NCI-H460 (cell line): Measurements from ENCODE around the gene ABCB9. TPM values are rescaled to one million over a fixed set of nuclear protein-coding genes. Genes with fewer than 3 reads are reported as not detected.
A peak's percentile ranks its signal among the peaks of the same experiment; 100 is the strongest.
"Not testable (repeated sequence)": the region's sequence is repeated elsewhere in the genome, so short reads cannot be mapped to it uniquely, and the experiment has no call there.

ENCODE experiments used
- DNase-seq: peaks from one replicate; pipeline ENCODE4 v3.0.0-alpha.2; 2016; ENCODE audit warnings: low read depth; ENCODE audit errors: extremely low read depth
- total RNA-seq: library from RNA; depleted of rRNA; stranded (reverse); fragments of >200 nt; shearing (Covaris generic); gene quantifications from 2 replicates; pipeline ENCODE4 v1.2.3, GENCODE V29; 2014

The ABCB9 gene
- total RNA-seq, 1 experiment from 2014 or later = 3.9 TPM

- DNase-seq = no peak
These were observed 62.6 kb downstream of the ABCB9 start for GRCh38 chr12:122903693-122904034.

GRCh38 chr12:122902854-122903692 lies 63.2 kb downstream of the ABCB9 start:
- DNase-seq = no peak

- DNase-seq = no peak
These were observed 66.4 kb downstream of the ABCB9 start for GRCh38 chr12:122899887-122900286.

DNA sequence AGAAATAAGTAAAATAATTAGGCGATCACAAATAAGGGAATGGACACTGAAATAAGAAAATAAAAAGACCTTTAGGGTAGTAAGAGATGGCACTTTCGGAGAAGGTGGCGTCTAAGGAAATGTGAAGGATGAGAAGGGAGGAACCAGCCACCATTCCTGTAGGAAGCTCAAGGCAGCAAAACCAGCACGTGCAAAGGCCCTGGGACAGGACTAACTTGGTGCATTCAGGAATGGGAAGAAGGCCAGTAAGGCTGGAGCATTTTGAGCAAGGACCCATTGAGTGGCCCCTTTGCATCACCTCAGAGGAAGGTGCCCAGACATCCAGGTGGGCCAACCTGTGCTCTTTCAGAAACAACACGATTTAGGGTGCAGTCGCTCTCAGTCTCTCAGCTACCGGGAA lies 69.6 kb downstream of the ABCB9 start:
- DNase-seq = no peak

GRCh38 chr12:122895704-122896636 lies 70.3 kb downstream of the ABCB9 start, which contains the start of gene VPS37B:
Gene VPS37B, minus strand, starts transcription at chr12:122896124. Its CDS starts 62 bp downstream, at chr12:122896062.
- DNase-seq = peak; percentile 71

DNA sequence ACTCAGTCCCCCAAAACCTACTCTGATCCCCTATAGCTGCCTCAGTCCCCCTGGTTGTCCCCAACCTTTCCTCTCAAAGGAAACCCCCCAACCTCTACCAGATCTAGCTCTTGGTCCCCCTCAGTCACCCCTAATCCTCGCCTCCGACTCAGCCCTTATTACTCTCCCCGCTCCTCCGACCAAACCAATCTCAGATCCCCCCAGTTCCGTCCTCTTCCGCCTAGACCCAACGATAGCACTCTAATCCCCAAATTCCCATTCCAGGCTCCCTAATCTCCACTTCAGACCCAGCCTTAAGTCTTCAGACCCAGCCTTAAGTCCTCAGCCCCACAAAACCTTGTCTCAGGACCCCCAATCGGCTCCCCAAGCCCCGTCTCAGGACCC lies 71.0 kb downstream of the ABCB9 start:
- DNase-seq = no peak

GRCh38 chr12:122894193-122895121 lies 71.8 kb downstream of the ABCB9 start:
- DNase-seq = no peak

GRCh38 chr12:122893208-122894153 lies 72.8 kb downstream of the ABCB9 start:
- no peak for DNase-seq

DNA sequence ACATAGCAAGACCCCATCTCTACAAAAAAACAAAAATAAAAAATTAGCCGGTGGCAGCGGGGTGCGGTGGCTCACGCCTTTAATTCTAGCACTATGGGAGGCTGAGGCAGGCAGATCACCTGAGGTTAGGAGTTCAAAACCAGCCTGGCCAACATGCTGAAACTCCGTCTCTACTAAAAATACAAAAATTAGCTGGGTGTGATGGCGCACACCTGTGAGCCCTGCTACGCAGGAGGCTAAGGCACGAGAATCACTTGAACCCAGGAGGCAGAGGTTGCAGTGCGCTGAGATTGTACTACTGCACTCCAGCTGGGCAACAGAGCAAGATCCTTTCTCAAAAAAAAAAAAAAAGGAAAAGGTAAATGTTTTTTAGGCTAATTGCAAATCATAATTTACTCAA lies 73.5 kb downstream of the ABCB9 start:
- not testable (repeated sequence) for DNase-seq

- DNase-seq = peak; percentile 25
These were observed 74.4 kb downstream of the ABCB9 start for GRCh38 chr12:122891661-122892525.

GRCh38 chr12:122889761-122890520 lies 76.3 kb downstream of the ABCB9 start:
- no peak for DNase-seq

DNA sequence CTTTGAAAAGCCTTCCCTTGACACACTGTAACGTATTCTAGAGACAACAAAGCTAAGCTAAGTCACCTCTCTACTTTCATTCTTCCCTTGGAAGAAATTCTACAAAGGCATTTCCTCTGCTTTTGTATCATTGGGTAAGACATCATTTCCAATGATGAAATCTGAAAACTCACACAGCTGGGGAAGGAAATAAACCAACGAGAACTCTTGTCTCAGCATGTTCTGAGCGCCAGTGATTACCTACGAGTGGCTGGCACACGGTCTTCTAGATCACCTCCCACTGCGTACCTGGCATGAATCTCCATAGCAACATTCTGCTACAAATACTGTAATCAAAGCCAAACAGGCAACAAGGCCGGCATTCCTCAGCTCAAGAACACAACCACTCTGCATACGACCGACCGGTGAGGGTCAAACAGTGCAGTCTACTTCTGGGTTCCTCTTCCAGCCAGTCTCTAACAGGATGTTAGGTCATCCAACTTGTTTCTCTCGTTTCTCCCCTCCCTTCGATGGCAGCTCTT lies 78.0 kb downstream of the ABCB9 start:
- DNase-seq = no peak

- no peak for DNase-seq
These were observed 78.4 kb downstream of the ABCB9 start for GRCh38 chr12:122887819-122888212.

DNA sequence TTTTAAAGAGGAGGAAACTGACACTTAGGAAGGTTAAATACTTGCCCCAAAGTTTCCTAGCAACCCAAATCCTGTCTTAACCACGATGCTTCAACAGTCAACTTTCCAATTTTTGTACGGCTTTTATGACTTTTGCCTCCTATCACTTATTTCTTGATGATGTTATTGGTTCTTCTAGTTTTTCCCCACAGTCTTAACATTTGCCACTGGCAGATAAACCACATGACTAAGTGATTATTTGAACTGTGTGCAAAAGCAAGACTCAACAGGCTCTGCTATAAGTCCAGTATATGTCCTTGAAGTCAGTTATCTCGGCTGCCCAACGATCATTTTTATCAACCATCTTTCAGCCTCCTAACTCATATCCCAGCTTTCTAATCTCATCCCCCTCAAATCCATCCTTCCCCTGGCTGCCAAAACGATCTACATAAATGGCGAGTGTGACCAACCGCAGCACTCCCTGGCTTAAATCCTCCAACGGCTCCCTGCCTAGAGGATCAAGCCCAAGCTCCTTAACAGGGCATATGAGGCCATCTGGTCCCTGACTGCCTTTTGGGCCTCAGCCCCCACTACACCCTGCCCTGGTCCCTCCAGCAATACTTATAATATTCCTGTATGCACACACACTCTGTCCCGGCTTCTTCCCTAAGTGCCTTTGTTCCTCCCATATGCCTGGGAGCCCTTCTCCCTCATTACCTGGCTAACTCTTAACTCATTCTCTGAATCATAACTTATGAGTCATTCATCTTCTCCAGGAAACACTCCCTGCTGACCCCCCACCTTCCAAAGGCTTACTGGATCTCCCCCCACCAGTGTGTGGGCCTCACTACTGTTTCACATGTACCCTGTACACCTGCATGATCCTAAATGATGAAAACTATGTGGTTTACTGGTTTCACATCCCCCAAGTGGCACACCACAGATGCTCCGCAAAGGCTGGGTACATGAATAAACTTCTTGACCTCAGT lies 79.1 kb downstream of the ABCB9 start:
- no peak for DNase-seq

GRCh38 chr12:122886161-122886560 lies 80.1 kb downstream of the ABCB9 start:
- no peak for DNase-seq

- no peak for DNase-seq
These were observed 81.4 kb downstream of the ABCB9 start for GRCh38 chr12:122884860-122885259.
